ENCODE data around the gene NPC1L1. TPM values are rescaled to one million over a fixed set of nuclear protein-coding genes. Genes with fewer than 3 reads are reported as not detected.

NPC1L1 gene
- total RNA-seq, 2 experiments from 2014 or later: 0.13 TPM; not detected in 1

DNA sequence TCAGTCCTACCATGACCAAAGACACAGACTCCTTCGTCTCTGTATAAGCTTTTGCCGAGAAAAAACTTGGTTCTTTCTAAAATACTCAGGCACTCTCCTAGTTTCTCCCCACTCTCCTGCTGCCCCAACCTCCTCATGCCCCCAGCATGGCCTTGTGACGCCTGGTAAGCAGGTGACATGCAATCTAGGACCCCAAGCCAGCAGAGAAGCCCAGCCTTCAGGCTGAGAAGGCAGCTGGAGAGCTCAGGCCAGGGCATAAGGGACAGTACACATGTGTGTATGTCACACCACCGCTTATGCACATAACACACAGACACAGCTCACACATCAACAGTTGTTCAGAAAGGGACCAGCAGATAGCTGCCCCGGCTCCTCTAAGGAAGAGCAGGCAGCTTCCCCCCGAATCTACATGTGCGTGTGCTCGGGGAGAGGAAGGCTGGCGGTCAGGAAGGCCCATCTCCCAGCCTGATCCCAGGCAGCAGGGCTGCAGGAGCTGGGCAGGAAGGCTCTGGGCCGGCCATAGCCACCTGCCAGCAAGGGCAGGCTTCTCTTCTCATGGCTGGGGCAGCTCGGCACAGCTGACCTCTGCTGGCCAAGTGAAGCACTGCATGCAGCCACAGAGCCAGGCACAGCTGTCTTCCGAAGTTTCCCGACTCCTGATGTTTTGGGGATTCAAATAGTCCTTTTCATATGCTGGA, 24.1 kb upstream of the NPC1L1 start:
- Histone ChIP-seq H3K36me3 (ENCODE audit: insufficient read depth, low read length) (peaks cover 68% of the 10 kb centered on the region), H3K9me3 (ENCODE audit: low read length) (no peaks in the 10 kb centered on the region), H2AFZ (ENCODE audit: low read length) (no peak overlapping the region), H3K9me2 (ENCODE audit: insufficient read depth, low read length) (no peaks in the 10 kb centered on the region), H4K20me1 (ENCODE audit: insufficient read depth, low read length) (no peaks in the 10 kb centered on the region; the same call in 1 of the 2 replicates), H3K4me2 (ENCODE audit: low read length) (no peak overlapping the region), H3K79me2 (ENCODE audit: insufficient read depth, low read depth, low read length) (no peaks in the 10 kb centered on the region), H3K4me3 (ENCODE audit: low read depth, low read length, poor library complexity, severe bottlenecking) (no peak overlapping the region), H3K4me1 (ENCODE audit: insufficient read depth, low read length, poor library complexity, severe bottlenecking) (no peaks in the 10 kb centered on the region), H3K27ac (ENCODE audit: low read depth, low read length, poor library complexity, severe bottlenecking) (no peak overlapping the region)
- BruUV-seq (replicated peaks): no TSS peak
- TF ChIP-seq CTCF (conservative IDR thresholded peaks at IDR 0.05; ENCODE audit: low read length) (peak; percentile 94), EZH2phosphoT487 (IDR thresholded peaks at IDR 0.05; ENCODE audit: borderline replicate concordance, low read depth, low read length) (no peak)
- ChIA-PET POLR2A (interaction anchor here (0.6 to 1.9 kb wide), 7 partner anchors 9 to 324 kb away, joined by 3 to 8 read pairs (median 3); partner anchors contain the start of gene DDX56), CTCF (ENCODE audit: unreplicated experiment) (interaction anchor here (0.6 to 2.2 kb wide), 8 partner anchors 9 to 570 kb away, joined by 3 to 8 read pairs (median 4); partner anchors contain the start of gene TMED4)
- DNase-seq (ENCODE audit: low spot score): peak; percentile 65
- intact Hi-C loops (cut with micrococcal nuclease; ENCODE audit: unreplicated experiment): loop anchor here (1.0 to 5.0 kb wide), 4 partner anchors 73 to 324 kb away; partner anchors contain the start of gene NUDCD3

DNA sequence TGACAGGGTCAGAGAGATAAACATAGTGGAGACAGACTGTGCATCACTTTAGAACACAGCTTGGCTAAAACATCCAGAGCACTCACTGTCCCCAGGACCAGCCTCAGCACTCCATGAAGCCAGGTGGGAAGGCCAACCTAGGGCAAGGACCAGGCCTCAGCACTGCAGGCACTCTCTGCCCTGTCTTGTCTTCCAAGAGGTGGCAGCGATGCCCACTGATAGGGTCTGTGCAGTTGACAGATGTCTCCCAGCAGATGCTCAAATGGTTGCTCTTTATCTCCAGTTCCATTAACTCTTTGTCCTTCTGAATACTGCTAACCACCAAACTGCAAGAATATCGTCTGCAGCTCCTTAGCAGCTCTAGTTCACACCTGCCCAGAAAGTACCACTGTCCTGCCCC, 23.5 kb upstream of the NPC1L1 start:
- POLR2A ChIA-PET: interaction anchor here (0.9 to 1.9 kb wide), 3 partner anchors 9 to 73 kb away, joined by 3 to 8 read pairs (median 5); partner anchors contain the start of gene DDX56
- TF ChIP-seq EZH2phosphoT487 (IDR thresholded peaks at IDR 0.05; ENCODE audit: borderline replicate concordance, low read depth, low read length) (no peak), CTCF (conservative IDR thresholded peaks at IDR 0.05; ENCODE audit: low read length) (no peak)

More for the DNA sequence above, 23.5 kb upstream of the NPC1L1 start:
- Histone ChIP-seq H3K9me2 (ENCODE audit: insufficient read depth, low read length) (no peaks in the 10 kb centered on the region), H3K79me2 (ENCODE audit: insufficient read depth, low read depth, low read length) (no peaks in the 10 kb centered on the region), H3K36me3 (ENCODE audit: insufficient read depth, low read length) (peaks cover 61% of the 10 kb centered on the region), H3K9me3 (ENCODE audit: low read length) (no peaks in the 10 kb centered on the region), H2AFZ (ENCODE audit: low read length) (no peak overlapping the region), H4K20me1 (ENCODE audit: insufficient read depth, low read length) (no peaks in the 10 kb centered on the region; the same call in 1 of the 2 replicates), H3K4me1 (ENCODE audit: insufficient read depth, low read length, poor library complexity, severe bottlenecking) (no peaks in the 10 kb centered on the region), H3K4me3 (ENCODE audit: low read depth, low read length, poor library complexity, severe bottlenecking) (no peak overlapping the region), H3K27ac (ENCODE audit: low read depth, low read length, poor library complexity, severe bottlenecking) (no peak overlapping the region), H3K4me2 (ENCODE audit: low read length) (no peak overlapping the region)
- intact Hi-C loops (cut with micrococcal nuclease; ENCODE audit: unreplicated experiment): loop anchor here (1.0 to 5.0 kb wide), 4 partner anchors 72 to 323 kb away; partner anchors contain the start of gene NUDCD3
- no peak for DNase-seq (ENCODE audit: low spot score)
- CTCF ChIA-PET (ENCODE audit: unreplicated experiment): interaction anchor here (0.6 to 2.2 kb wide), 6 partner anchors 8 to 571 kb away, joined by 3 to 8 read pairs (median 5); no protein-coding TSS in a partner anchor
- no TSS peak for BruUV-seq (replicated peaks)

All from OCI-LY7 (cell line).